ENCODE measurements around the gene MRAS.
"Not testable (repeated sequence)": the region's sequence is repeated elsewhere in the genome, so short reads cannot be mapped to it uniquely, and the experiment has no call there.

MRAS gene

DNA sequence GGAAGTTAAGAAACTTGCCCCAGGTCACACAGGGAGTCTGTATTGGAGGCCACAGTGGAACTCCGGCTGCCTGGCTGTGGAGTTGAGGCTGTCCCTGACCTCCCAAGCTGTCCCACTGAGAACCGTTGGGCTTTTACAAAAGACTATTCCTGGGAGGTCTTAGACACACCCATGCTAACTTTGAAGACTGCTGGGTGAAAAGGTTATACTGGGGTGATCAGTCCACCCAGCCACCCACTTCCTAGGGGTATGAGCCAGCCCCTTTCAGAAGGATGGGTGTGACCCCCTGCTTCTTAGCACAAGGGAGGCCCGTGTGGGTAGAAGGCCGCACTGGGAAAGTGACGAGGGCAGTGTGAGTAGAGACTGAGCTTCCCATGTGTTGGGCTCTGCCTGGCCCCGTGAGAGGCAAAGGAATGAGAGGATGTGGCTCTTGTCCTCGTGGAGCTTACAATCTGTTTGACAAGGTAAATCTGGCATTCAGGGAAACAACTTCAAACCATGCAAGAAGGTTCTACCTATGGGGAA is 19.0 kb downstream of the MRAS start:
- DNase-seq (ENCODE audit: low read depth in 2 of 2) = no peak

DNA sequence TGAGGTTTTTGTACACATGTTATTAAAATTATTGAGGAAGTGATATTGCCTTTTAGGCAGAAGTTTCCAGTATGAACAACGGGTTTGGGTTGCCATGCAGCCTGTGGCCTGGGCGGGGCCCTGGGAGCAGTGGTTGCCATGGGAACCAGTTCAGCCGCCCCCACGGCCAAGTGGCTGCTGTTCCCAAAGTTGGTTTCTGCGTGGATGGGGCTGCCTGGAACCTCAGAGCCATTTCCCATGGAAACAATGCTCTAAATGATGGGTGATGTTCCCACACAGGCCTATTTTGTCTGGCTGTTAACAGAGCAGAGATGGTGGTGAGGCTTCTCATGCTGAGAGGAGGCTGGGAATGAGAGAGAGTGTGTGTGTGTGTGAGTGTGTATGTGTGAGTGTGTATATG is 19.5 kb downstream of the MRAS start:
- no peak for DNase-seq (ENCODE audit: low read depth in 2 of 2)

DNA sequence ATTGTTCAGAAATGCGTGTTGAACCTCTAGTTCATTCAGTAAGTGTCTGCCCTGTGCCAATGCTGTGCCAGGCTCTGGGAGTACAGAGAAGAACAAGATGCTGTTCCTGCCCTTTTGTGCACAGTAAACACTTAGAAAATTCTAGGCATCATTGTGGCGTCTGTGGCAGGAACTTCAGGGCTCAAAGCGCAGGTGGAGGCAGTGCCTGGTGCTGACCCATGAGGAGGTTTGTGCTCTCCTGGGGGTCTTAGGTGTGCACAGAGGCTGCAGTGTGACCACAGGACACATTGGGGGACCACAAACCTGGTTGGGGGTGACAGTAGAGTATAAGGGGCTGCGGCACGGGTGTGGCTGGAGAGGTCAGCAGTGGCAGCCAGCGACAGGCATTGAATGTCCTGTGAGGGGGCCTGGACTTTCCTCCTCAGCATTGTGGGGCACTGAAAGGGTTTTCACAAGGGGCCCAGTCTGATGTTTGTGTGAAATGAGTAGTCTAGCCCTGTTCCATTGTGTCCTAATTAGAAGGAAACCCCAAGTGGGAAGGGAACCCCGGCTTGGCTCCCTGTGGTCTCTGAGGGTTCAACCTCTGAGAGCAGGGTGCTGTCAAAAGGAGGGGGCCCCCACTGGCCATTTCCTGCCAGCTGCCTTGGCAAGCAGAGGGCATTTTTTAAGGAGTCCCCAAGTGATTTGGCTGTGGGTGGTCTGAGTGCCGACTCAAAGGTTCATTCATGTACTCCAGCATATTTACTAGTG is 20.9 kb downstream of the MRAS start:
- DNase-seq (ENCODE audit: low read depth in 2 of 2) = no peak

DNA sequence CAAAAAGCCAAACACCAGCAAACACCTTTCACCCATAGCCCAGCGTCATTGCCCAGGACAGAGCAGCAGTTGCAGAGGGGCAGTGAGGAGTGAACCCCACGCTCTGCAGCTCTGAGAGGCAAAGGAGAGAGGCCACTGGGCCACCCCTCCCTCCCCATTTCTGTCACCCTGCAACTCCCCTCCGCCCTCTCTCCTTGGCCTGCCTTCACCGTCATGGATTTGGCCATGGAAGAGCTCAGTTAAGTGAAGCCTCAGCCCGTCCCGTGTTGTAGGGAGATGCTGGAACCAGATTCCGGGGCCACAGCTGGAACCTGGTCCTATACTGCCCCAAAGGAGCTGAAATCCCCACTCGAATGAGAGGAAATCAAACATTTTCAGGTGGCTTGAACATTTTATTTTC is 21.9 kb downstream of the MRAS start:
- DNase-seq (ENCODE audit: low read depth in 2 of 2) = no peak

DNA sequence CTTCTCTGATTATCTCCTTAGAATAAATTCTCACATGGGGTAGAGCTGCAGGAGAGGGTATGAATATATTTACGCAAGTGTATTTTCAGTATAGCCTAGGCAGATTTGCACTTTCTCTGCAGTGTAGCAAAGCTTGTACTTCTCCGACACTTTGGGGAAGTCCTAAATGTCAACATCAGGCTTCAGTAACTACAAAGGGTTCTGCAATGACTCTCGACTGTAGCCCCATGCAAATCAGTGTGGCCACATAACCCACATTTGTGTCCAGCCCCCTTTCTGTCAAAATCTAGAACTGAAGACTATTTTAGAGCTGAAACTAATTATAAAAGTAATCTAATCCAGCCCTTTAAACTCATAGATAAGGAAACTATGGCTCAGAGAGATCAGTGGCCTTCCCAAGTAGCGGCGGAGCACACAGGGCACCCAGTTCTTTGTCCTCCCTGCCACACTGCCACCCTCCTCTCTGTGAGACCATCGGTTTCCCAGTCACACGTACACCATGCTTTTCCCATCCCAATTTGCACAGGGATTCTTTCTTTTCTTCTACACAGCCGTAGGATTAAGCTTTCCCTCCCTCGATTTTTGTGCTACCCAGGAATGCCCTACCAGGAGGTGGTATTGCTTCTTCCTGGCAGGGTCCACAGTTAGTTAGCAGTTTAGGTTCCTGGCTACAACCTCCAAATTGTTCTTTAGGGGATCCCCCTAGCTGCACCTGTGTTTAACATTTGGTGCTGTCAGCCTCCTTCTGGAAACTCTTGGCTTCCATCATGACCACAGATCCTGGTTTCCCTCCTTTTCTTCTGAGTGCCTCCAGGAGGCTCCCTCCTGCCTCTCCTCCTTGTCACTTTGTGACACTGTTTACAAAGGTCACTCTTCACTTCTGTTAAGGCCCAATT is 22.9 kb downstream of the MRAS start:
- no peak for DNase-seq (ENCODE audit: low read depth in 2 of 2)

DNA sequence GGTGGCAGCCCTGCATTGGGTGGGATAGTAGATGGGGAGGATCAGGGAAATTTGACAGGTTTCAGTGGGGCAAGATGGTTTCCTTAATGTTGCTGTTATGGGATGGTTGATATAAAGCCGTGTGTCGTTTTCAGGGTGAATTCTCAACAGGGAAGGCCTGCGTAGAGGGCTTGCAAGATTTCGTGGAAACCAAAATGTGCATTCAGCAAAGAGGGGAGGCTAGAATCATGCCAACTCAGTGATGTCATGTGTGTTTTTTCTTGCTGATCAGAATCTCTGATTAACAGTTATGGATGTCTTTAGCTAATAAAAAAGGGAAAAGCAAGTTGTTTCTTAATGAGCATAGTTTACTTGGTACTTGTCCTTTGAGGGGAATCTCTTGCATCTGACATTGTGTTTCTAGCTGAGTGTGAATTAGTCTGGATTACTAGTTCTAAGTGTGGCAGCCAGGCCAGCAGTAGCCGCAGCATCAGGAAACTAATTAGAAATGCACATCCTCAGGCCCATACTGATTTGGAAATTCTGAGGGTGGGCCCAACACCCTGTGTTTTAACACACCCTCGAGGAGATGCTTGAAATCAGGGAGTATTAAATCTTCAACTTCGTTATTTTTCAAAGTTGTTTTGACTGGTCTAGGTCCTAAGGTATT is 24.8 kb downstream of the MRAS start:
- no peak for DNase-seq (ENCODE audit: low read depth in 2 of 2)

DNA sequence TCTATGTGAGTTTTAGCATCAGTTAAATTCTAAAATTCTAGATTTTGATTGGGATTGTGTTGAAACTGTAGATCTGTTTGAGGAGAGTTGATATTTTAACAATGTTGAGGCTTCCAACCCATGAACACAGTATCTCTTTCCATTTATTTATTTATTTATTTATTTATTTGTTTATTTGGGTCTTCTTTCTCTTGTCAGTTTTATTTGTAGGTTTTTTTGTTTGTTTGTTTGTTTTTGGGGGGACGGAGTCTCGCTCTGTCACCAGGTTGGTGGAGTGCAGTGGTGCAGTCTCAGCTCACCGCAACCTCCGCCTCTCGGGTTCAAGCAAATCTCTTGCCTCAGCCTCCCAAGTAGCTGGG is 25.3 kb downstream of the MRAS start:
- DNase-seq (ENCODE audit: low read depth in 2 of 2) = no peak

DNA sequence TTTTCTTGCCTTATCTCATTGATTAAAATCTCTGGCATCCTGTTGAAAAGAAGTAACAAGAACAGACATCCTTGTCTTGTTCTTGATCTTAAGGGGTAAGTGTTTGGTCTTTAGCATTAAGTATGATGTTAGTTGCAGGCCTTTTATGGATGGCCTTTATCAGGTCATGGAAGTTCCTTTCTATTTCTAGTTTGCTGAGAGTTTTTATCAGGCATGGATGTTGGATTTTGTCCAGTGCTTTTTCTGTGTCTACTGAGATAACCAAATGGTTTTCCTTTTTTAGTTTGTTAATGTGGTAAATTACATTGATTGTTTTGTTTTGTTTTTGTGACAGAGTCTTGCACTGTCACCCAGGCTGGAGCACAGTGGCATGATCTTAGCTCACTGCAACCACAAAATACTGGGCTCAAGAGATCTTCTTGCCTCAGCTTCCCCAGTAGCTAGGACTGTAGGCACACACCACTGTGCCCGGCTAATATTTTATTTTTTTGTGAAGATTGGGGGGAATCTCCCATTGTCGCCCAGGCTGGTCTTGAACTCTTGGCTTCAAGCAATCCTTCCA is 26.3 kb downstream of the MRAS start:
- no peak for DNase-seq (ENCODE audit: low read depth in 2 of 2)

DNA sequence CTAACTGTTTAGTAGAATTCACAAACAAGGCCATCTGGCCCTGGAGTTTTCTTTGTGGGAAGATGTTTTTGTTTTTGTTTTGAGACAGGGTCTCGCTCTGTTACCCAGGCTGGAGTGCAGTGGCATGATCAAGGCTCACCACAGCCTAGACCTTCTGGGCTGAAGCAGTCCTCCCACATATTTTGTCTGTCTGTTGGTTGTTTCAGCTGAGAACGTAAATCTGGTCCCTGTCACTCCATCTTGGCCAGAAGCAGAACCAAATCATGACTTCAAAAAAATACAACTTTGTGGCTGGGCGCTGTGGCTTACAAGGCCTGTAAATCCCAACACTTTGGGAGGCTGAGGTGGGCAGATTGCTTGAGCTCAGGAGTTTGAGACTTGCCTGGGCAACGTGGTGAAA is 27.1 kb downstream of the MRAS start:
- DNase-seq (ENCODE audit: low read depth in 2 of 2) = no peak

DNA sequence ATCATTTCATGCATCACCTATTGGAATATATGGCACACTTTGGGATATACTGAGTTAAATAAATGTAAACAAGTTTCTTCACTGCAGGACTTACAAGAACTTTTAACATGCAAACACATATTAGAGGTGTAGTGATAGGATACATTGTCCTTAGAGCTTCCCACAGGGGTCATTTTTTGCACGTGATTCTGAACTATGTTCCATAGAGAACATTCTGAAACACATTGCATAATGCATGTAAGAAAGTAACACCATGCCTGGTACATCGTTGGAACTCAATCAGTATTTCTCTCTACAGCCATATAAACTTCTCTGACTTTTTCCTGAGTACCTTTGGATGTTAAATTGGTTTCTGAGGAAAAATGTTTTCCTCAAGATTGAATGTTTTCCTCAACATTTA is 28.3 kb downstream of the MRAS start:
- no peak for DNase-seq (ENCODE audit: low read depth in 2 of 2)

DNA sequence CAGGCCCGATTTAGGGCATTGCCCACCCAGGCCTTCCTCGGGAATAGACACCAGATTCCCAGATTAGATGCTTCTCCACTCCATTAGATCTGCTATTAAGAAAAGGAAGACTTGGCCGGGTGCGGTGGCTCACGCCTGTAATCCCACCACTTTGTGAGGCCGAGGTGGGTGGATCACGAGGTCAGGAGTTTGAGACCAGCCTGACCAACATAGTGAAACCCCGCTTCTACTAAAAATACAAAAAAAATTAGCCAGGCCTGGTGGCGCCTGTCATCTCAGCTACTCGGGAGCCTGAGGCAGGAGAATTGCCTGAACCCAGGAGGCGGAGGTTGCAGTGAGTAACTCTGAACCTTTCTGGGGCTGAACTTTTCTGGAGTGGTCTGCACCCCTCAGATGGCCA is 28.8 kb downstream of the MRAS start:
- not testable (repeated sequence) for DNase-seq (ENCODE audit: low read depth in 2 of 2)

DNA sequence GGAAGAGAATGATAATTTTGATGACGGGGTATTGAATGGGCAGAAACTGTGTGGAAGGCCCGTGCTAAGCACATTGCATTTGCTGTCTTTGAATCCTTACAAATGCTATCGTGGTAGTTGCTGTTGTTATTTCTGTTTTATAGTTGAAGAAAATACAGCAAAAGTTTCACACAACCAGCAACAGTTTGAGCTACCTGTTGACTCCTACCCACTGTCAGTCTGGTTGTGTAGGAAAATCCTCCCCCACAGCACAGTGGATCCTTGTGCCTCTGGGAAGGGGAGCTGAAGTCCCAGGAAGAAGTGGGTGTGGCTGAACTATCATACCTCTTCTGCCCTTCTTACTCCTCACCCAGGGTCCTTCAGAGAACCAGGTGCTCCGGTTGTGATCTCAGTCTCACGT is 29.4 kb downstream of the MRAS start:
- no peak for DNase-seq (ENCODE audit: low read depth in 2 of 2)

DNA sequence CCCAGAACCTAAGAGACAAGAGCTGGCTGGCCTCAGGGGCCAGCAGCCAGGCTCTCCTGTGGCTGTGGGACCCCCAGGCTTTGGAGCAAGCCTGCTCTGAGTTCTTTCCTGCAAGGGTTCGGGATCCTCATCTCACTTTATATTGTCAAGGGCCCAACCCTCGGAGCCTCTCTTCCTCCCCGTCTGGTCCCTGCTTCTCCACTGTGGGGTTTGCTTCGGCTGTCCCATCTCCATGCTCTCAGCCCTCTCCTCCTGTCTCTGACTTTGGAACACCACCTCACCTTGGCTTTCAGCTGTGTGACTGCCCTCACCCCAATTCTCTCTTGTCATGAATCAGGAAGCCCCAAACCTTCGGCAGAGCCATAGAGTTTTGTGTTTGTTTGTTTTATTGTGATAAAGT is 30.0 kb downstream of the MRAS start:
- no peak for DNase-seq (ENCODE audit: low read depth in 2 of 2)

DNA sequence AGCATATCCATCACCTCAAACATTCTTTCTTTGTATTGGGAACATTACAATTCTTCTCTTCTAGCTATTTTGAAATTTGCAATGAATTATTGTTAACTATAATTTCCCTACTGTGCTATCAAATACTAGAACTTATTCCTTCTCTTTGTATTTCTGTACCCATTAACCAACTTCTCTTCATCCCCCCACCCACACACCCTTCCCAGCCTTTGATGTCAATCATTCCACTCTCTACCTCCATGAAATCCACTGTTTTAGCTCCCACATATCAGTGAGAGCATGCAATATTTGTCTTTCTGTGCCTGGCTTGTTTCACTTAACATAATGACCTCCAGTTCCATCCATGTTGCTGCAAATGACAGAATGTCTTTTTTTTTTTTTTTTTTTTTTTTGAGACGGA is 30.6 kb downstream of the MRAS start:
- DNase-seq (ENCODE audit: low read depth in 2 of 2) = no peak

DNA sequence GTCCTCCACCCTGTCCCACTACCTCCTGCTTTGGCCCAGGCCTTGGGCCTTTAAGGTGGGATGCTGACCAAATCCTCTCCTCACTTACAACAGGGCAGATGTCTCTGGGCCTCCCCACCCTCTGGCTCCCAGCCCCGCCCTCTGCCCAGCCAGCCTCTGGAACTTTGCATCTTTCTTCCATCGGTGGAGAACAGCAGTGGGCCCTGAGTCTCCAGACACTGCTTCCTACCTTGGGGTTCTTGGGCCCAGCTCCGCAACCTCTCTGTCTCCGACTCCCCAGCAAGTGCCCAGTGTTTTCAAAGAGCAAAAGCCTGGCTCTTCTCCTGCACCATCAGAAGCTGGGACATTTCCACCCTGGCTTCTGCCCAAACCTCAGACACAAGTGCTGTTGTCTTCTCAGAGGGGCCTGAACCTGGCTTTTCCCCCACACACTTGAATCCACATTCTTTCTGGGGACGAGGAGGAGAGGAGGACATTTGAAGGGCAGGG is 33.1 kb downstream of the MRAS start:
- DNase-seq (ENCODE audit: low read depth in 2 of 2) = no peak

DNA sequence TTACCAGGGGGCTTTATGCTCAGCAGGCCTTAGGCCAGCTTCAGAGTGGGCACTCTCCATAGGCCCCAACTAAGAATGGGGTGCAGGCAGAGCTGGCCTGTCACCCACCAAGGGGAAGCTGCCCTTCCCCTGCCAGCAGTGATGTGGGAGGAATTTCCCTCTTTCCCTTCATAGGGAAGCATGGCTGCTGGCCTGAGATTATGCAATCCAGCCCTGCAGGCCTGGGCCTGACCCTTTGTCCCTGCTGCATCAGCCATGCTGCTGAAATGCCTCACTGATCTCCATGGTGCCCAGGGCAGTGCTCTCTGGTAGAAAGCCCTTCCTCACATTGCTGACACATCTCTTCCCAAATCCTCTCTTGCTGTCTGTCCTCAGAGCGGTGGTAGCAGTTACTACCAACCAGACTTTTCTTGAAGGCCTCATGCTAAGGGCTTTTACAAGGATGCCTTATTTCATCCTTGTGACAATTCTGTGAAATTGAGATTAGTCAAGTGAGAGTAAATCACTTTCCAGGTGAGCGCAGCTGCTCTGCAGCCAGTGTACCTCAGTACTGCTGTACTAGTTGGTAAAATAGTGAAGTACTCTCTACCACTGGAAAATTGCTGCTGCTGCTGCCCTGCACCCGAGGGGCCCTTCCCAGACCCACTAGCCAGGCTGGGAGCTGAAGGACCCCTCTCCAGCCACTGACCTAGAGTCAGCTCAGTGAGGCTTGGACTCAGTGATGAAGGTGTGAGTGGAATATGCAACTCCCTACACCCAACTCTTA is 33.8 kb downstream of the MRAS start:
- no peak for DNase-seq (ENCODE audit: low read depth in 2 of 2)

DNA sequence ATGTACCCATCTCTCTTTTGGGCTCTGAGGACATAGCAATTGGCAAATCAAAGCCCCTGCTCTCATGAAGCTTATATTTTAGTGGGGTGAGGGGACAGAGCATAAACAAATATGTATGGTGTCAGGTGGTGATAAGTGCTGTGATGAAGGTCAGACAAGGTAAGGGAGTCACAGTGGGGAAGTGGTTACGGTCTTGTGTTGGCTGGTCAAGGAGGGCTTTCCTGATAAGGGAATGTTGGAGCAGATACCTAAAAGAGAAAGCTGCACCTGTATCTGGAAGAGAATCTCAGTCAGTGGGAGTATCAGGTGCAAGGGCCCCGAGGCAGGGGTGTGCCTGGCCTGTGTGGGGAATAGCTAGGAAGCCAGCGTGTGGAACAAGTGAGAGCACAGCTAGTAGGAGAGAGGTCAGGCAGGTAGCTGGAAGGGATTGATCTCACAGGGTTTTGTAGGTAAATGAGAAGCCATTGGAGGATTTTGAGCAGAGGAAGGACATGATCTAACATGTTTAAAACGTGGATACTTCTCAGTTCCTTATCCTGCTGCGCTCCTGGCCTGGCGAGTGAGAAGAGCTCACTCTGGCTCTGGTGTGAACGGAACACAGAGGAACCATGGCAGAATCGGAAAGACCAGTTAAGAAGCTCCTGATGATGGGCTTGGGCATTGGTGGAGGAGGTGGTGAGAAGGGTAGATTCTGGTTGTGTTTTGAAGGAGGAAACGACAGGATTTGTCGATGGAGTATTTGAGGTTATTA is 35.5 kb downstream of the MRAS start:
- no peak for DNase-seq (ENCODE audit: low read depth in 2 of 2)

DNA sequence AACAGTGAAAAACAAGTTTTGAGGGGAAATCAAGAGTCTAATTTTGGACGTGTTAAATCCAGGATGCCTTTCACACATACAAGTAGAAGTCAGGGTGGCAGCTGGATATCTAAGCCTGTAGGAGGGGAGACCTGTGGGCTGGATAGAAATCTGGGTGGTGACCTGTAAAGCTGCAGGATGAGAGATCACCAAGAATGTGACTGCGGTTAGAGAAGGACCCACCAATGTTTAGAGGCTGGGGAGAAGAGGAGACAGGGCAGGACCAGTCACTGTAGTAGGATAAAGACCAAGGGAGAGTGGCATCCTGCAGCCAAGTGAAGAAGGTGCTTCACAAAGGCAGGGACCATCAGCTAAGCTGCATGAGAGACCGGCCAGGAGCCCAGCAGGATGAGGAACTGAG is 36.2 kb downstream of the MRAS start:
- no peak for DNase-seq (ENCODE audit: low read depth in 2 of 2)

DNA sequence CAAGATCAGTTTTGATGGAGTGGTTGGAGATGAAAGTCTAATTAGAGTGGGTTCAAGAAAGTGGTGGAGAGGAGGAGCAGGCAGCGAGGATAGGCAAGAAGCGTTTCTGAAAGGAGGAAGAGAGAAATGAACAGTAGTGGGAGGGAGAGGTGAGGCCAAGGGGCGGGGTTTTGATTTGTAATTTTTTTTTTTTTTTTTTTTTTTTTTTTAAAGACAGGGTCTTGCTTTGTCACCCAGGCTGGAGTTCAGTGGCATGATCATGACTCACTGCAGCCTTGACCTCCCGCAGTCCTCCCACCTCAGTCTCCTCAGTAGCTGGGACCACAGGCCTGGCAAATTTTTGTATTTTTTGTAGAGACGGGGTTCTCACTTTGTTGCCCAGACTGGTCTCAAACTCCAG is 36.6 kb downstream of the MRAS start:
- DNase-seq (ENCODE audit: low read depth in 2 of 2) = no peak

DNA sequence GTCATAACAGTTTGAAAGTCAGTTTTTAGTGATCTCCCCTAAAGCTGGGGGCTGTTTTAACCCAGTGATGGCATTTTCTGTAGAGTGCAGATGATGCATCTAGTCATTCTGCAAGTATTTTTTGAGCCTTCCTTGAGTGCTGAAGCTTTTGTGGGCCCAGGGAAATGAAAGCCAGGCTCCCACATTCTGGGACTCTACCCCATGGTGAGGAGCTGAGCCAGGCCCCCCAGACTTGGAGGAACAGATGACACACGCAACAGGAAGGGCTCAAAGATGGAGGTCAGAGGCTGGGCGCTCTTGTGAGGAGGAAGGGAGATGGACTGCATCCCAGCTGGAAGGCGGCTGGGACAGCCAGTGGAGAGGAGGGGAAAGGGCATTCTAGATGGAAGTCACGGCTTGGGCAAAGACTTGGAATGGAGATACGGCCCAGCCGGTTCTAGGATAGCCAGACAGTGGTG is 40.8 kb downstream of the MRAS start:
- no peak for DNase-seq (ENCODE audit: low read depth in 2 of 2)
